ENCODE measurements around the gene TRIM62.

DNA sequence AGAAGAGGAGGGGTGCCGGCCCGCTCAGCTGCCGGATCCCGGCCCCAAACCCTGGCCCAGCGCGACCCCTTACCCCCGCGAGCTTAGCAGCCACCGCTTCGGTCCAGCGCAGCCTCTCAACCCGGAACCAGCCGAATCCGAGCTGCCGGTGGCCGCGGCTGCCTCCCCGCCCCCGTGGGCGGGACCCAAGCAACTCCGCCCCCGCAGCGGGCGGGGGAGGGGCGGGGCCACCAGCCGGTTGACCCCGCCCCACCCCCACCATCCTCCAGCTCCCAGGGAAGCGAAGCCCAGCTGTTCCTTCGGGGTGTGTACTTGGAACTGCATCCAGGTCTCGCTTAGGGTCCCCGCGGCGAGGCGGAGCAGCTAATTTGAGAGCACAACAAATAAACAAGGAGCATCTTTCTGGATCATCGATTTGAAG lies at the start of gene TRIM62:
- TF ChIP-seq POLR2AphosphoS5 (IDR thresholded peaks at IDR 0.05), result no peak
- TF ChIP-seq, protein P1, sequence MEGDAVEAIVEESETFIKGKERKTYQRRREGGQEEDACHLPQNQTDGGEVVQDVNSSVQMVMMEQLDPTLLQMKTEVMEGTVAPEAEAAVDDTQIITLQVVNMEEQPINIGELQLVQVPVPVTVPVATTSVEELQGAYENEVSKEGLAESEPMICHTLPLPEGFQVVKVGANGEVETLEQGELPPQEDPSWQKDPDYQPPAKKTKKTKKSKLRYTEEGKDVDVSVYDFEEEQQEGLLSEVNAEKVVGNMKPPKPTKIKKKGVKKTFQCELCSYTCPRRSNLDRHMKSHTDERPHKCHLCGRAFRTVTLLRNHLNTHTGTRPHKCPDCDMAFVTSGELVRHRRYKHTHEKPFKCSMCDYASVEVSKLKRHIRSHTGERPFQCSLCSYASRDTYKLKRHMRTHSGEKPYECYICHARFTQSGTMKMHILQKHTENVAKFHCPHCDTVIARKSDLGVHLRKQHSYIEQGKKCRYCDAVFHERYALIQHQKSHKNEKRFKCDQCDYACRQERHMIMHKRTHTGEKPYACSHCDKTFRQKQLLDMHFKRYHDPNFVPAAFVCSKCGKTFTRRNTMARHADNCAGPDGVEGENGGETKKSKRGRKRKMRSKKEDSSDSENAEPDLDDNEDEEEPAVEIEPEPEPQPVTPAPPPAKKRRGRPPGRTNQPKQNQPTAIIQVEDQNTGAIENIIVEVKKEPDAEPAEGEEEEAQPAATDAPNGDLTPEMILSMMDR (IDR thresholded peaks at IDR 0.05), result no peak

Data from breast epithelium (tissue), 3 donors.